H1 (cell line): ENCODE measurements around the gene MDFI. TPM values are rescaled to one million over a fixed set of nuclear protein-coding genes. Genes with fewer than 3 reads are reported as not detected.

Source experiments
- CTCF ChIA-PET: fragments of 300-600 bp; sonication (Branson Sonifier 250); formaldehyde crosslinking; loops from one replicate; lab custom pipeline; 2021; ENCODE audit not compliant: partially characterized antibody; lab: Charles Lee
- POLR2A ChIA-PET: fragments of 300-600 bp; sonication (Branson Sonifier 250); formaldehyde crosslinking; loops from one replicate; lab custom pipeline; 2021; ENCODE audit warnings: inconsistent platforms; ENCODE audit not compliant: partially characterized antibody; lab: Charles Lee
- DNase-seq, 2 experiments: peaks; one replicate each; pipeline versions ENCODE4 v3.0.0 to v3.0.0-alpha.2; 2010 to 2022; ENCODE audit warnings: low spot score in 2 of 2, low read depth in 1 of 2, mixed read lengths in 1 of 2
- FAIRE-seq: peaks from 2 replicates; lab custom pipeline; 2011; peaks lifted over from hg19 to GRCh38; lab: Jason Lieb, UNC
- H2AFZ ChIP-seq: 2 replicates; pipeline ENCODE4 v1.8.1; 2012; ENCODE audit warnings: low read length, inconsistent platforms
- H2AK5ac ChIP-seq: 2 replicates; pipeline ENCODE4 v1.6.1; 2013; ENCODE audit warnings: low read depth, low read length
- H2BK120ac ChIP-seq: replicated peaks from 2 replicates; pipeline ENCODE3; 2013; ENCODE audit warnings: low read depth, low read length, inconsistent platforms
- H2BK12ac ChIP-seq: 2 replicates; pipeline ENCODE4 v1.6.1; 2013; ENCODE audit warnings: low read depth, low read length
- H2BK15ac ChIP-seq: 2 replicates; pipeline ENCODE4 v1.6.1; 2013; ENCODE audit warnings: low read length
- H2BK20ac ChIP-seq: 2 replicates; pipeline ENCODE4 v1.6.1; 2013; ENCODE audit warnings: low read length
- H2BK5ac ChIP-seq: 2 replicates; pipeline ENCODE4 v1.6.1; 2013; ENCODE audit warnings: low read depth, low read length
- H3K14ac ChIP-seq: 2 replicates; pipeline ENCODE4 v1.6.1; 2013; ENCODE audit warnings: inconsistent platforms; ENCODE audit not compliant: insufficient read length
- H3K18ac ChIP-seq: 2 replicates; pipeline ENCODE4 v1.6.1; 2013; ENCODE audit warnings: low read length; ENCODE audit errors: extremely low read depth
- H3K23ac ChIP-seq: 2 replicates; pipeline ENCODE4 v1.6.1; 2013; ENCODE audit warnings: inconsistent platforms; ENCODE audit not compliant: insufficient read length
- H3K23me2 ChIP-seq: 2 replicates; pipeline ENCODE4 v1.6.1; 2013; ENCODE audit warnings: low read depth, low read length
- H3K27ac ChIP-seq: 2 replicates; pipeline ENCODE4 v1.6.1; 2011; ENCODE audit warnings: low read depth, low read length, inconsistent platforms
- H3K27me3 ChIP-seq, 4 experiments: replicated peaks in 1 of 4; 1 replicate in 1 of 4; 2 replicates in 3 of 4; pipeline versions ENCODE4 v1.6.1 to v1.8.1; 2011 to 2013; ENCODE audit warnings: low read length in 3 of 4, mild to moderate bottlenecking in 3 of 4, inconsistent platforms in 2 of 4, mixed read lengths in 2 of 4, moderate library complexity in 1 of 4; ENCODE audit not compliant: control insufficient read depth in 3 of 4, insufficient read depth in 3 of 4; ENCODE audit errors: extremely low read depth in 1 of 4
- H3K36me3 ChIP-seq, 4 experiments: 2 replicates each; pipeline versions ENCODE4 v1.6.1 to v1.8.1; 2011 to 2013; ENCODE audit warnings: mild to moderate bottlenecking in 4 of 4, low read length in 3 of 4, moderate library complexity in 2 of 4, control low read depth in 1 of 4, inconsistent platforms in 1 of 4; ENCODE audit not compliant: insufficient read depth in 4 of 4, control insufficient read depth in 2 of 4
- H3K4ac ChIP-seq: replicated peaks from 2 replicates; pipeline ENCODE3; 2013; ENCODE audit warnings: low read length, low read depth, mixed read lengths, inconsistent platforms; ENCODE audit not compliant: insufficient read length
- H3K4me1 ChIP-seq, 4 experiments: replicated peaks in 1 of 4; 1 replicate in 1 of 4; 2 replicates in 3 of 4; pipeline versions ENCODE4 v1.6.1 to v1.8.1; 2011 to 2013; ENCODE audit warnings: low read length in 3 of 4, inconsistent platforms in 2 of 4, mixed read lengths in 1 of 4; ENCODE audit not compliant: insufficient read depth in 4 of 4, control insufficient read depth in 3 of 4
- H3K4me2 ChIP-seq, 2 experiments: 2 replicates each; pipeline versions ENCODE4 v1.6.1 to v1.8.1; 2011 to 2013; ENCODE audit warnings: low read depth in 2 of 2, low read length in 2 of 2, control low read depth in 1 of 2, inconsistent platforms in 1 of 2, mild to moderate bottlenecking in 1 of 2; ENCODE audit not compliant: insufficient read depth in 1 of 2
- H3K4me3 ChIP-seq, 4 experiments: fragments of 200-600, 300-600 bp in 1 of 4; sonication (generic), shearing (Covaris generic), sonication (Bioruptor Twin) in 1 of 4; 2 replicates each; pipeline versions ENCODE4 v1.5.1 to v1.8.1; 2011 to 2016; ENCODE audit warnings: low read length in 4 of 4, low read depth in 3 of 4, control low read depth in 2 of 4, inconsistent platforms in 2 of 4, mild to moderate bottlenecking in 2 of 4, mixed read lengths in 1 of 4, moderate library complexity in 1 of 4; ENCODE audit not compliant: insufficient read depth in 2 of 4; ENCODE audit errors: extremely low read depth in 1 of 4
- H3K56ac ChIP-seq: replicated peaks from 2 replicates; pipeline ENCODE3; 2013; ENCODE audit warnings: low read depth, mild to moderate bottlenecking, mixed read lengths, low read length, inconsistent platforms; ENCODE audit not compliant: insufficient read length
- H3K79me1 ChIP-seq: 2 replicates; pipeline ENCODE4 v1.6.1; 2013; ENCODE audit warnings: low read depth, low read length, control low read depth
- H3K79me2 ChIP-seq, 2 experiments: 2 replicates each; pipeline versions ENCODE4 v1.6.1 to v1.8.1; 2012 to 2013; ENCODE audit warnings: low read length in 2 of 2, mild to moderate bottlenecking in 2 of 2, inconsistent platforms in 1 of 2; ENCODE audit not compliant: insufficient read depth in 2 of 2, control insufficient read depth in 1 of 2
- H3K9ac ChIP-seq, 4 experiments: replicated peaks in 1 of 4; 1 replicate in 1 of 4; 2 replicates in 3 of 4; pipeline versions ENCODE4 v1.6.1 to v1.8.1; 2011 to 2013; ENCODE audit warnings: low read depth in 3 of 4, low read length in 3 of 4, control low read depth in 2 of 4, mild to moderate bottlenecking in 2 of 4, moderate library complexity in 2 of 4, inconsistent platforms in 1 of 4; ENCODE audit errors: extremely low read depth in 1 of 4
- H3K9me3 ChIP-seq, 2 experiments: 2 replicates each; pipeline versions ENCODE4 v1.6.1 to v1.8.1; 2012 to 2013; ENCODE audit warnings: mild to moderate bottlenecking in 2 of 2, moderate library complexity in 2 of 2, control low read depth in 1 of 2, inconsistent platforms in 1 of 2, low read depth in 1 of 2, low read length in 1 of 2, mixed read lengths in 1 of 2; ENCODE audit not compliant: insufficient read depth in 2 of 2
- H4K20me1 ChIP-seq, 2 experiments: replicated peaks in 1 of 2; 2 replicates each; pipeline versions ENCODE3 to v1.8.1; 2011 to 2013; ENCODE audit warnings: inconsistent platforms in 2 of 2, low read length in 2 of 2, mild to moderate bottlenecking in 1 of 2; ENCODE audit not compliant: insufficient read depth in 2 of 2, control insufficient read depth in 1 of 2
- H4K5ac ChIP-seq: 2 replicates; pipeline ENCODE4 v1.6.1; 2013; ENCODE audit warnings: low read length, low read depth, mixed read lengths, inconsistent platforms; ENCODE audit not compliant: insufficient read length
- H4K8ac ChIP-seq: 2 replicates; pipeline ENCODE4 v1.8.0; 2013; ENCODE audit warnings: mild to moderate bottlenecking, moderate library complexity, low read length, inconsistent platforms; ENCODE audit not compliant: insufficient read depth; ENCODE audit errors: extremely low read depth
- H4K91ac ChIP-seq: replicated peaks from 2 replicates; pipeline ENCODE3; 2013; ENCODE audit warnings: low read length, mixed read lengths, inconsistent platforms; ENCODE audit not compliant: insufficient read length
- CREB1 ChIP-seq: IDR thresholded peaks from 2 replicates; pipeline ENCODE4 v1.6.1; 2012; ENCODE audit warnings: inconsistent platforms
- GTF2F1 ChIP-seq: IDR thresholded peaks from 2 replicates; pipeline ENCODE4 v1.6.1; 2012; ENCODE audit warnings: low read depth, low read length, improper control_type of control experiment, borderline replicate concordance
- HDAC6 ChIP-seq: IDR thresholded peaks from one replicate; pipeline ENCODE4 v1.7.1; 2012; ENCODE audit warnings: low read depth, mild to moderate bottlenecking, inconsistent platforms, low read length, moderate library complexity
- RNF2 ChIP-seq: fragments of 200-900, 300-1000 bp; sonication (generic); IDR thresholded peaks from 2 replicates; pipeline ENCODE4 v1.7.1; 2016; ENCODE audit warnings: borderline replicate concordance, low read depth, mild to moderate bottlenecking, antibody characterized with exemption, low read length; ENCODE audit not compliant: poor library complexity, severe bottlenecking; ENCODE audit errors: missing control alignments
- SIX5 ChIP-seq: IDR thresholded peaks from 2 replicates; pipeline ENCODE4 v1.6.1; 2011; ENCODE audit warnings: mild to moderate bottlenecking, low read depth, low read length
- SP1 ChIP-seq: IDR thresholded peaks from 2 replicates; pipeline ENCODE4 v1.6.1; 2011; ENCODE audit warnings: low read depth, low read length
- WGBS, 2 experiments: shearing (Covaris generic) in 1 of 2; methylation state at CpG; one replicate each; pipeline versions ENCODE4 v1.1.6 to v1.1.7; 2013 to 2015; ENCODE audit warnings: low lambda C conversion rate in 2 of 2, mixed read lengths in 2 of 2, inconsistent platforms in 1 of 2, low coverage in 1 of 2, missing lambda C conversion rate in 1 of 2; ENCODE audit not compliant: insufficient replicate concordance in 2 of 2, insufficient coverage in 1 of 2, insufficient read length in 1 of 2; ENCODE audit errors: extremely low coverage in 1 of 2, missing lambda C conversion rate in 1 of 2; 5-methylcytosine and 5-hydroxymethylcytosine counted together
- polyA plus RNA-seq, 7 experiments: library from polyadenylated mRNA; depleted of rRNA in 3 of 7; stranded (reverse) in 5 of 7; unstranded in 2 of 7; fragments of >200 nt in 5 of 7; fragments of 200-250 nt in 2 of 7; gene quantifications; 1 replicate in 5 of 7; 2 replicates in 1 of 7; 4 replicates in 1 of 7; pipeline versions ENCODE4 v1.2.1 to v1.2.3, GENCODE V29; 2011 to 2013; ENCODE audit warnings: missing spikeins in 2 of 7, mixed read lengths in 2 of 7
- total RNA-seq: library from RNA; stranded (reverse); fragmentation: NEBNext Ultra II Directional; extraction: Animal tissue kit (Norgen Biotek cat#: 25700); gene quantifications from 2 replicates; pipeline ENCODE4 v1.2.1, GENCODE V29; 2021

The MDFI gene
- total and polyA plus RNA-seq, 2 of the 8 experiments (the other 6 are each of a cell fraction or from before 2014, with no cell fraction given), result 41.0 to 65.6 TPM

- Histone ChIP-seq H2BK15ac (no peak overlapping the region), H3K4me1 (peaks cover 0 to 16% (median 5%) of the 10 kb centered on the region in 4 experiments; a peak in 6 of 7 replicates), H3K4me2 (no peak overlapping the region), H3K9me3 (no peaks in the 10 kb centered on the region), H3K18ac (no peak overlapping the region), H2BK12ac (no peak overlapping the region), H3K23me2 (no peaks in the 10 kb centered on the region), H2AFZ (no peak overlapping the region), H3K79me2 (no peaks in the 10 kb centered on the region), H2BK120ac (no peak overlapping the region), H3K4me3 (no peak overlapping the region), H3K23ac (no peak overlapping the region), H3K79me1 (0 out of 2 replicates have a peak, but pooled peaks cover 2% of the 10 kb centered on the region), H4K8ac (peak overlapping the region; percentile 39; the same call in 1 of the 2 replicates), H3K9ac (no peak overlapping the region), H4K91ac (no peak overlapping the region), H2BK5ac (no peak overlapping the region), H3K4ac (no peak overlapping the region), H3K56ac (no peak overlapping the region), H3K14ac (no peak overlapping the region), H4K5ac (no peak overlapping the region), H2BK20ac (no peak overlapping the region), H4K20me1 (peaks cover 0 to 3% of the 10 kb centered on the region in 2 experiments), H3K27me3 (no peaks in the 10 kb centered on the region; a peak in 2 of 7 replicates), H3K27ac (no peak overlapping the region), H3K36me3 (no peaks in the 10 kb centered on the region), H2AK5ac (no peak overlapping the region)
- TF ChIP-seq RNF2 (no peak), SIX5 (no peak), HDAC6 (no peak), CREB1 (no peak), GTF2F1 (no peak), SP1 (no peak)
- WGBS, 2 experiments, result 79% methylated on average over 14 of the region's 14 CpGs; no CpG with 5 or more reads in 1 of the 2 experiments
- DNase-seq (no peak), FAIRE-seq (no peak)
- POLR2A ChIA-PET, result no interaction called here
- CTCF ChIA-PET, result interaction anchor here (1.1 to 12.5 kb wide), 8 partner anchors 9 to 111 kb away, joined by 3 to 181 read pairs (median 19); partner anchors contain the start of gene TOMM6
Measured at GRCh38 chr6:41702771-41703494, 64.7 kb downstream of the MDFI start.
